ENCODE data around the gene QRFP.

The QRFP gene

DNA sequence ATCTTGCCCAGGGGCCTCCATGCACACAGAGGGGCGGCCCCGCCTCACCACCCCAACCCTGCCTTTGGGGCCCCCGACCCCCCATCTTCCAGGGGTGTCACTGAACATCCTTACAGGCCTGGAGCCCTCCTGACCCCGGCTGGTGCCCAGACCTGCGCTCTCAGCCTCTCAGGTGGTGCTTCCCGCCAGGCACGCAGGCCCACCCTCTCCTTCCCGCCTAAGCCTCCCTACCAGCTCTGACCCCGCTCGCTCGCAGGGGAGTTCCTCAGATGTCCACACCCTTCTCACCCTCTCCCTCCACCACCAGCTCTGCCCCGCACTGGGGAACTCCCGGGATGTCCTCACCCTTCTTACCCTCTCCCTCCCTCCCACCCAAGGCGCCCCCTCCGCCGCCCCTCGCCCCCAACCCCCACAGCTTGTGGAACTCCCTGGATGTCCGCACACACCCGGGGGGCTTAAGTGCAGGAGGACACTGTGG, 12.3 kb upstream of the QRFP start:
- Histone ChIP-seq H3K9me3 (ENCODE audit: insufficient read depth, low read length) (no peaks in the 10 kb centered on the region), H3K4me2 (ENCODE audit: low read depth, low read length, poor library complexity, severe bottlenecking) (no peak overlapping the region), H3K79me2 (ENCODE audit: insufficient read depth, low read length) (no peaks in the 10 kb centered on the region)

DNA sequence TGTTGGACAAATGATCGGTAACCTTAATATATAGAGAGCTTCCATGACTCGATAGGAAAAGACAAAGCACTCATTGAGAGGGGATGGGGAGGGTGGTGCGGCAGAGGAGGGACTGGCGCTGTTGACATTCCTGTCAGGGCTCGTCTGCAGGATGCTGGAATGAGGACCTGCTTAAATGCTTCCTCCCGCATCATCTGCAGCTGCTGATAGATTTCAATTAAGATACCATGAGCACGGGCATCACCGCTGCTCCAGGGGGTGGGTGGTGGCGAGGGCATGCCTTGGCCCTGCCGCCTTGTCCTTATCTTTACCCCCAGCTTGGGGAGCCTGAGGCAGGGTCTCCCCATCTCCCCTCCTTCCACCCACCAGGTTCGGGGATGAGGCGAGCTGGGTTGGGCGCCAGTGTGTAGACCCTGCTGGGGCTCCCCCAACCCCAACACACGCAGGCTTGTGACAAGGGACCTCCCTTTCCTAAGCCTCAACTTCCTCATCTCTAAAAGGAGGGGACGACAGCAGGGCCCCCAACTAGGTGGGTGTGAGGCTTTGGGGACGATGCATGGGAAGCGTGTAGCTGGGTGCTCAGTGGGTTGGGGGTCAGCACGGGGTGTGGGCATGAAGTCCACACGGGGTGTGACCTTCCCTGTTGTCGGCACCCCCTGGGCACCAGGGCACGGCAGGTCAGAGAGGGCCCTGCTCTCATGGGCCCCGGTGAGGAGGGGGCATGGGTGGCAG, 11.7 kb upstream of the QRFP start:
- Histone ChIP-seq H3K27me3 (ENCODE audit: low read length) (no peaks in the 10 kb centered on the region), H3K27ac (ENCODE audit: low read depth, low read length) (no peak overlapping the region), H3K36me3 (ENCODE audit: low read length) (no peaks in the 10 kb centered on the region), H2AFZ (ENCODE audit: low read depth, low read length, severe bottlenecking) (no peak overlapping the region), H3K4me2 (ENCODE audit: low read depth, low read length, poor library complexity, severe bottlenecking) (no peak overlapping the region), H3K79me2 (ENCODE audit: insufficient read depth, low read length) (no peaks in the 10 kb centered on the region), H3K9ac (ENCODE audit: low read length) (no peak overlapping the region), H3K4me3 (ENCODE audit: insufficient read depth, low read length, poor library complexity, severe bottlenecking) (no peak overlapping the region), H3K9me3 (ENCODE audit: insufficient read depth, low read length) (no peaks in the 10 kb centered on the region), H4K20me1 (ENCODE audit: low read depth, low read length) (no peaks in the 10 kb centered on the region), H3K9me2 (replicated peaks; ENCODE audit: insufficient read depth, low read length) (no peaks in the 10 kb centered on the region), H3F3A (ENCODE audit: insufficient read depth) (no peaks in the 10 kb centered on the region)
- no peak for TF ChIP-seq EZH2phosphoT487 (conservative IDR thresholded peaks at IDR 0.05; ENCODE audit: low read length)

More for the DNA sequence above, 12.3 kb upstream of the QRFP start:
- Histone ChIP-seq H3K9me2 (replicated peaks; ENCODE audit: insufficient read depth, low read length) (no peaks in the 10 kb centered on the region), H2AFZ (ENCODE audit: low read depth, low read length, severe bottlenecking) (no peak overlapping the region), H4K20me1 (ENCODE audit: low read depth, low read length) (no peaks in the 10 kb centered on the region), H3K36me3 (ENCODE audit: low read length) (no peaks in the 10 kb centered on the region), H3K4me3 (ENCODE audit: insufficient read depth, low read length, poor library complexity, severe bottlenecking) (no peak overlapping the region), H3K9ac (ENCODE audit: low read length) (no peak overlapping the region), H3K27ac (ENCODE audit: low read depth, low read length) (no peak overlapping the region), H3F3A (ENCODE audit: insufficient read depth) (no peaks in the 10 kb centered on the region), H3K27me3 (ENCODE audit: low read length) (no peaks in the 10 kb centered on the region)
- no peak for TF ChIP-seq EZH2phosphoT487 (conservative IDR thresholded peaks at IDR 0.05; ENCODE audit: low read length)
- TF ChIP-seq, protein P1, sequence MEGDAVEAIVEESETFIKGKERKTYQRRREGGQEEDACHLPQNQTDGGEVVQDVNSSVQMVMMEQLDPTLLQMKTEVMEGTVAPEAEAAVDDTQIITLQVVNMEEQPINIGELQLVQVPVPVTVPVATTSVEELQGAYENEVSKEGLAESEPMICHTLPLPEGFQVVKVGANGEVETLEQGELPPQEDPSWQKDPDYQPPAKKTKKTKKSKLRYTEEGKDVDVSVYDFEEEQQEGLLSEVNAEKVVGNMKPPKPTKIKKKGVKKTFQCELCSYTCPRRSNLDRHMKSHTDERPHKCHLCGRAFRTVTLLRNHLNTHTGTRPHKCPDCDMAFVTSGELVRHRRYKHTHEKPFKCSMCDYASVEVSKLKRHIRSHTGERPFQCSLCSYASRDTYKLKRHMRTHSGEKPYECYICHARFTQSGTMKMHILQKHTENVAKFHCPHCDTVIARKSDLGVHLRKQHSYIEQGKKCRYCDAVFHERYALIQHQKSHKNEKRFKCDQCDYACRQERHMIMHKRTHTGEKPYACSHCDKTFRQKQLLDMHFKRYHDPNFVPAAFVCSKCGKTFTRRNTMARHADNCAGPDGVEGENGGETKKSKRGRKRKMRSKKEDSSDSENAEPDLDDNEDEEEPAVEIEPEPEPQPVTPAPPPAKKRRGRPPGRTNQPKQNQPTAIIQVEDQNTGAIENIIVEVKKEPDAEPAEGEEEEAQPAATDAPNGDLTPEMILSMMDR (IDR thresholded peaks at IDR 0.05; ENCODE audit: insufficient read depth, low read length, poor library complexity, severe bottlenecking), result no peak

DNA sequence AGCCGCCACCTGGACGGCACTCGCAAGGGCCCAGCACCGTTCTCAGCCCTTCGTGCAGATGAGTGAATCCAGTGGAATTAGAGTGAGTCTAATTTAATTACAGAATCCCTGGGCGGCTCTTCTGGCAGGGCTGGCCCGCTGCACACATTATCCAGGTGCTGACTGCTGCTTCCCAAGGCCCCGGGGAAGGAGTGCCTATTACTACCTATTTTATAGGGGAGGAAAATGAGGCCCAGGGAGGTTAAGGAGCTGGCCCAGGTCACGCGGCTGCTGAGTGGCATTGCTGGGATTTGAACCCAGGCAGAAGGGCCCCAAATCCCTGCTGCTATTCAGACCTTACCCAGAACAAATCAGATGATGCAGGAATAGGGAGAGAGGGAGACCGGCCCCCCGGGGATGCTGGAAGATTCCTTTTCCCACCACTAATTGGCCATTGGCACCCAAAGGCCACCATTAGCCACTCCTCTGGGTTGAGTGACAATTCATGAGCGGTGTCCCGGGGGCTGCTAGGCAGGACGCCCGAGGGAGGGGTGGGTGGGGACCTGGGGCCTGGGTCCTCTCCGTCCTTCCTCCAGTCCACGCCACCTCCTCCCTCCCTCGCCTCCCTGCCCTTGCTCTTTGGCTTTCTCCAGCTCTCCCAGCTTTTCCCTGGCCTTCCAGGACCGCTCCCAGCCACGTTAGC, 10.3 kb upstream of the QRFP start:
- H3K79me2 ChIP-seq (ENCODE audit: insufficient read depth, low read length), result no peaks in the 10 kb centered on the region
- no peaks in the 10 kb centered on the region for H3K27me3 ChIP-seq (ENCODE audit: low read length)
- H2AFZ ChIP-seq (ENCODE audit: low read depth, low read length, severe bottlenecking), result no peak overlapping the region
- H3K9ac ChIP-seq (ENCODE audit: low read length), result no peak overlapping the region
- no peak overlapping the region for H3K27ac ChIP-seq (ENCODE audit: low read depth, low read length)
- no peak for TF ChIP-seq EZH2phosphoT487 (conservative IDR thresholded peaks at IDR 0.05; ENCODE audit: low read length)
- TF ChIP-seq, protein P1 (IDR thresholded peaks at IDR 0.05; ENCODE audit: insufficient read depth, low read length, poor library complexity, severe bottlenecking), result no peak
- no peak overlapping the region for H3K4me3 ChIP-seq (ENCODE audit: insufficient read depth, low read length, poor library complexity, severe bottlenecking)
- H3K9me3 ChIP-seq (ENCODE audit: insufficient read depth, low read length), result no peaks in the 10 kb centered on the region
- H3F3A ChIP-seq (ENCODE audit: insufficient read depth), result no peaks in the 10 kb centered on the region
- no peaks in the 10 kb centered on the region for H3K9me2 ChIP-seq (replicated peaks; ENCODE audit: insufficient read depth, low read length)
- no peak overlapping the region for H3K4me2 ChIP-seq (ENCODE audit: low read depth, low read length, poor library complexity, severe bottlenecking)
- H4K20me1 ChIP-seq (ENCODE audit: low read depth, low read length), result no peaks in the 10 kb centered on the region
- no peaks in the 10 kb centered on the region for H3K36me3 ChIP-seq (ENCODE audit: low read length)

Measured in SU-DHL-6 (cell line).